Skeletal muscle cell (primary cell): ENCODE results near the gene C22orf23.
"Not testable (repeated sequence)": the region's sequence is repeated elsewhere in the genome, so short reads cannot be mapped to it uniquely, and the experiment has no call there.

Experiments used
- DNase-seq: peaks from one replicate; pipeline ENCODE4 v3.0.0-alpha.2; 2010; ENCODE audit warnings: low read depth
- H3K4me3 ChIP-seq: 2 replicates; pipeline ENCODE4 v1.5.1; 2011; ENCODE audit warnings: low read depth, mild to moderate bottlenecking, control low read depth, low read length, moderate library complexity

Gene C22orf23

DNA sequence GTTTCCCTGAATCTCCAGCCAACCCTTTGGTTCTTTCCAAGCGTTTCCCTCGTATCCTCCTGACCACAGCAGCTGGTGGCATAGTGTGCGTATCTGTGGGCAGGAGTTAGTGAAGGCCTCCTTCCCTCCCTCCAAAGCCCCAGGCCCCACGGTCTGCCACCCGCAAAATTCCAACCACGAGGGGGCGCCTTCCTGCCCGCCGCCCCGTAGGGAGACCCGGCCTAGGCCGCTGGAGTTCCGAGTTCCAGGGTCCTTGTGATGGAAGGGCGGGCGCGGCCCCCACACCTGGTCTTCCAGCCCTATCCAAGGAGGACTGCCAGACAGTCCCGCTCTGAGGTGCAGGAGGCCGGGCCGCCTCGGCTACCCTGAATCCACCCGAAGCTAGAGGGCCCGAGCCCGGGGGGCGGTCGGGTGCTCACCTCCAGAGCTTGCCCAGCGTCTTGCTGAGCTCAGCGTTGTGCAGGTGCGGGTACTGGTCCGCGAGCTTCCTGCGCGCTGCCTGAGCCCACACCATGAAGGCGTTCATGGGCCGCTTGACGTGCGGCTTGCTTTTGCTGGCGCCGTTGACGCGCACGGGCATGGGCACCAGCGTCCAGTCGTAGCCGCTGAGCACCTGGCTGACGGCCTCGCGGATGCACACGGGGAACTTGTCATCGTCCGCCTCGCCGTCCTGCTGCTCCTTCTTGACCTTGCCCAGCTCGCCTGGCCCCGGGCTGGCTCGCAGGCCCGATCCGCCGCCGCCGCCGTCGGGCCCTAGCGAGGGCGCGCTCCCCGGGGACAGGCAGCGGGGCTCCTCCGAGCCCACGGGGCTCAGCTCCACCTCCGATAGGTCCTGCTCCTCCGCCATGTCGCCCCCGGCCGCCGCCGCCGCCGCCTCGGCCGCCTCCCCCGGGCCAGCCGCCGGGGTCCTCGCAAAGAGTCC is 29.8 kb upstream of the C22orf23 start:
- H3K4me3 ChIP-seq = no peak overlapping the region
- DNase-seq = no peak

DNA sequence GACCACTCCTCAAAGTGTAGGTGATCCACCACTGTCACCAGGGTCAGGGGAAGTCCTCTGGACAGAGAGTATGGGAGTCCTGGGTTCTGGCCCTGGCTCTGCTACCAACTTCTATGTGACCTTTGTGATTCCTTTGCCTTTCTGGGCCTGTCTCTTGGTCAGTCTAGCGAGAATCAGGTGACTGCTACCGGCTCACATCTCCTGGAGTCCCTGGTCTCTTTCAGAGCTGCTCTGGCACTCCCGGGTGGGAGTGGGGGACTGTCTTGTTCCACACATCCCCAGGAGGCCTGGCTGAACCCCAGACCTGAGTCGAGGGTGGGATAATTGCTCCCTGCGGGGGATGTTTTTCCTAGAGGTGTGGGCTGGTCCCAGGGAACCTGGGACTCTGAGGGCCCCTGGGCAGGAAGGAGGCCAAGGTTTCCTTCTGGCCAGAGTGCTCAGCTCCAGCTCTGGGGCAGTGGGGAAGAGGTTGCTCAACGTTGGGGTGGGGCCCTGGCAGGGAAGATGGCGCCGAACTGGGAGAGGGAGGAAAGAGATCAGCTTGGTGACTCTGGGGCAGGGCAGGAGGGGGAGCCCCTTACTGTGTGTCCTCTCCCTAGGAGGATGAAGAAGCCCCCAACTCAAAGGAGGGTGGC is 28.9 kb upstream of the C22orf23 start:
- DNase-seq = no peak

DNA sequence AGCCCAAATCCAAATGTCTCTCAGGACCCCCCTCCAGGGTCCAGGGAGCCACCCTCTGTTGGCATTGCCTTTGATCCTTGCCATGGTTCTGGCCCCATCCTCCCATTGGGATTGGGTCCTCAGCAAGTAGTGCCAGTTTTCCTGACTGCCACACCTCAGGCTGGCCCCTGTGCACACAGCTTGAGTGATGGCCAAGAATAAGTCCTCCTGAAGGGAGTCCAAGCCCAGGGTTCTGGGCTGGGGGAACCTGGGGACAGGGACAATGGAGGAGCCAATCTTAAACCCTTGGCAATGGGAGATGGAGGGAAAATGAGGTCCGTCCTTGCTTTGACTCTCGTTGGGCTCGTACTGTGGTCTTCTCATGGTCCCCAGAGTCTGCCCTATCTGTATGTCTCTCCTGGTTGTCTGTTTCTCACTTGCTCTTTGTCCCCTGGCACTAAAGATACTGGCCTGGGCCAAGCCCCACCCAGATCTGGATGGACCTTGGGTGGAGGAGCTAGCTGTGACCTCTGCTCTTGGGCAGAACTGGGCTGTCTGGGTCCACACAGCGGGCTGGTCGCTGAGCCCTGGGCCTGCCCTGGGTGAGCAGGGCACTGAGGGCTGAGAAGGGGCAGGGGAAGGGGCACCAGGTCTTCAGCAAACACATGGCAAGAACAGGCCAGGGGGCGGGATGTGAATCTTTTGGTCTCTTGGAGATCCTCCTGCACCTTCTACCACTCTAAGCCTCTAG is 28.0 kb upstream of the C22orf23 start:
- no peak for DNase-seq
- H3K4me3 ChIP-seq = no peak overlapping the region

More for the DNA sequence above, 28.9 kb upstream of the C22orf23 start:
- no peak overlapping the region for H3K4me3 ChIP-seq

DNA sequence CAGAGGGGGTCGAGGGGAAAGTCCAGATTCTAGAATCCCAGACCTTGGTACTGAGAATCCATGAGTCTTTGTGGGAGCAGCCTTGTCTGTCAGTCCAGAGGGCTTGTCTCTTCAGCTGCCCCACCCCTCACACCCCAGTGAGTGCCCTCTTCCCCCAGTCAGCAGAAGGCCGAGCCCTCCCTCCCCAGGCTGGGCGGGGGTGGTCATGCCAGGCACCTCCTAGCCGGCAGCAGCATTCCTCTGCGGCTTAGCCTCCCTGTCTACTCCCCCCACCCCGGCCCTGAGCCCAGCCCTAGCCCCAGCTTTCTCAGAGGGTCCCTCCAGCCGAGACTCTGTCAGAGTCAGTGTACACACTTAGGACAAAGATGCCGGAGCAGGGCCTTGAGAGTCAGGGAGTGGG is 26.4 kb upstream of the C22orf23 start:
- DNase-seq = no peak
- no peak overlapping the region for H3K4me3 ChIP-seq

DNA sequence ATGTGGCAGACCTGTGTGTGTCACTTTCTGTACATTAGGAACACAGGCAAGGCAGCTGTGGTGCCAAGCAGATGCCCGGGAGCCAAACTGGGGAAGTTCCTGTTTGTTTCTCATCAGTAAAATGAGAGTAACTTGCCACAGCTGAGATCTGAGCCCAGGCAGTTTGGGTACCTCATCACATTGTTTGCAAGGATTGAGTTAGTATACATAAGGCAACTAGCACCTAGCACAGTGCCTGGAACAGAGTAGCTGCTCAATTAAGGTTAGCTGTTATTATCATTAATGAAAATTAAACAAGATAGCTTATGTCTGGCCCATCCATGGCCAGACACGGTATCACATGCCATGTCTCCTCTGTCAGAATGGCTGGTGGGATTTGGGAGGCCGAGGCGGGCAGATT is 23.1 kb upstream of the C22orf23 start:
- no peak overlapping the region for H3K4me3 ChIP-seq
- no peak for DNase-seq

DNA sequence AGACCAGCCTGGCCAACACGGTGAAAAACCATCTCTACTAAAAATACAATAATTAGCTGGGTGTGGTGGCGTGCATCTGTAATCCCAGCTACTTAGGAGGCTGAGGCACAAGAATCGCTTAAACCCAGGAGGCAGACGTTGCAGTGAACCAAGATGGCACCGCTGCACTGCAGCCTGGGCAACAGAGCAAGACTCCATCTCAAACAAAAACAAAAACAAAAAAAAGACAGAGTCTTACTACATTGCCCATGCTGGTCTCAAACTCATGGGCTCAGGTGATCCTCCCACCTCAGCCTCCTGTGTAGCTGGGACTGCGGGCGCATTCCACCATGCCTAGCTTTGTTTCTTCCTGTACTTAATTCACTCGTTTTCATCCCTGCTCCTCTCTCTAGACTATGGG is 22.6 kb upstream of the C22orf23 start:
- DNase-seq, H3K4me3 ChIP-seq: not testable (repeated sequence)

- H3K4me3 ChIP-seq = no peak overlapping the region
- no peak for DNase-seq
Measured at GRCh38 chr22:37975153-37975552, 21.8 kb upstream of the C22orf23 start.

- DNase-seq = no peak
- no peak overlapping the region for H3K4me3 ChIP-seq
Measured at GRCh38 chr22:37973271-37974170, 20.1 kb upstream of the C22orf23 start.

DNA sequence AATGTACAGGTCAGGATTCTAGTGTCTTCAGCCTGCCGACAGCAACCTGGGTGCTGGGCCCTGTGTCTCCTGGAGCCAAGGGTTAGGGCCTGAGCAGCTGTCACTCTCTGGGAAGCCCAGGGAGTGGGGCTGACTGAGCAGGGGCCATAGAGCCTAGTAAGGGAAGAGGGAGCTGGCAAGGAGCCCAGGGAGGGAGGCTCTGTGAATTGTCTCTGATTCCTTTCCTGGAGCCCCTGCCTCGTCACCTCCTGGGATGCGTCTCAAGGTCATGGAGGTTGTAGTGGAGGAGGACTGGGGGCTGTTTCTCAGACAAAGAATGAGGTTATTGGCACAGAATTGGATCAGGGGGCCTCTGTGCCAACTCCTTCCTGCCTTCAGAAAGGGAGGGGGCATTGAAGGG is 19.1 kb upstream of the C22orf23 start:
- DNase-seq = no peak
- H3K4me3 ChIP-seq = no peak overlapping the region

- H3K4me3 ChIP-seq = no peak overlapping the region
- no peak for DNase-seq
Measured at GRCh38 chr22:37971475-37972434, 18.4 kb upstream of the C22orf23 start.

DNA sequence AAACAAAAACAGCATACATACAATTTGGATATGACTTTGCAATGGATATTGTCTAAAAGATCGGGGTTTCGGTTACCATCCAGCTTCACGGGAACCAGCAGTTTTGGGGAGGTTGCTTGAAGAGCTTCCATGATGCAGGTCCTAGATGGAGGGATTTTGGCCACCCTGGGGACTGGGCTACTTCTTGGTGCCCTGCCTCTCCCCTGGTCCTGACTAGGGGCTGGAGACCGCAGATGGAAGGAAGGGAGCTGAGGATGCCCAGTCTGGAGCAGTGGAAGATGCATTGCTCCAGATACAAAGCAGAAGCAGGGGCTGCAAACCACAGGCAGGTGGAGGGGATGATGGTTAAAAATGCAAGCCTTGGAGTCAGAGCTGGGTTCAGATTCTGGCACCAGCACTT is 17.5 kb upstream of the C22orf23 start:
- no peak for DNase-seq

GRCh38 chr22:37968452-37969251 is 15.3 kb upstream of the C22orf23 start:
- no peak for DNase-seq
- H3K4me3 ChIP-seq = no peak overlapping the region

More for the DNA sequence above, 17.5 kb upstream of the C22orf23 start:
- no peak overlapping the region for H3K4me3 ChIP-seq

- no peak overlapping the region for H3K4me3 ChIP-seq
Measured at GRCh38 chr22:37967637-37968451, 14.4 kb upstream of the C22orf23 start.

GRCh38 chr22:37967147-37967546 is 13.7 kb upstream of the C22orf23 start:
- DNase-seq = no peak
- no peak overlapping the region for H3K4me3 ChIP-seq

More at GRCh38 chr22:37967637-37968451, 14.4 kb upstream of the C22orf23 start:
- no peak for DNase-seq

DNA sequence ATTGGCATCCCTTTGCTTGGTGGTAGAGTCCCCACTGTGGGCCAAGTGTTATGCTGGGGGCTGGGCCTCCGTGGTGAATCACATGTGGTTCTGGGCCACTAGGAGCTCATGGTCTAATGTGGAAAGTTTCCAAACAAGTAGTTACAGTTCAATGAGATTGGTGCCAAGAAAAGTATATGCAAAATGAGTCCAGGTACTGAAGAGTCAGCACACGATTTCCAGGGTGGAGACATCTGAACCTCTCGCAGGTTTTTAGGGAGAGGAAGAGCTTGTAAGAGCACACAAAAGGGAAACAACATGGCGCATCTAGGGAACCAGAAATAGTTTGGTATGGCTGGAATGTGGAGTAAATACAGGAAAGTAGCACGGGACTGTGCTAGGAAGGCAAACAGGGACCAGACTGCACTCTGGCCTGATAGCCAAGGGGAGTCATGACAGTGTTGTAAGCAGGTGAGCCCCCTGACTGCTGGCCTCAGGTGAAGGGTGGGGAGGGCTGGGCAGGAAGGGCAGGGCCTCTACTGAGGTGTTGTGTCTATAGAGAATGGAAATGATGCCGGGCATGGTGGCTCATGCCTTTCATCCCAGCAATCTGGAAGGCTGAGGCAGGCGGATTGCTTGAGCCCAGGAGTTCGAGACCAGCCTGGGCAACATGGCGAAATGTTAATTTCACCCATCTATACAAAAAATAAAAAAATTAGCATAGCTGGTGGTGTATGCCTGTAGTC is 12.7 kb upstream of the C22orf23 start:
- H3K4me3 ChIP-seq = no peak overlapping the region
- no peak for DNase-seq

DNA sequence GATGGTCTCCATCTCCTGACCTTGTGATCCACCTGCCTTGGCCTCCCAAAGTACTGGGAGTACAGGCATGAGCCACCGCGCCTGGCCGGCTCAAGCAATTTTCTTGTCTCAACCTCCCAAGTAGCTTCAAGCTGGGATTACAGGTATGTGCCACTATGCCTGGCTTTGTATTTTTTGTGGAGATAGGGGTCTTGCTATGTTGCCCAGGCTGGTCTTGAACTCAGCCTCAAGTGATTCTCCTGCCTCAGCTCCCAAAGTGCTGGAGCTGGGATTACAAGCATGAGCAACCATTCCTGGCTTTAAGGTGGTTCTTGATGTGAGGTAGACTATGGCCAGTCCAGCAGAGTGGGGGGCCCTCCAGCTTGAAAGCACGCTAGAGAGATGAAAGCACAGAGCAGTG is 7.7 kb upstream of the C22orf23 start:
- no peak for DNase-seq
- no peak overlapping the region for H3K4me3 ChIP-seq
